GM06990 (cell line): ENCODE data around the gene RC3H2.

Experiments used
- DNase-seq: peaks from one replicate; pipeline ENCODE4 v3.0.0-alpha.2; 2011; ENCODE audit not compliant: insufficient read length; ENCODE audit errors: extremely low read depth
- H3K27me3 ChIP-seq: replicated peaks from 2 replicates; pipeline ENCODE4 v1.6.0; 2011; ENCODE audit warnings: low read length; ENCODE audit not compliant: control insufficient read depth, insufficient read depth
- H3K36me3 ChIP-seq: 2 replicates; pipeline ENCODE4 v1.5.1; 2011; ENCODE audit warnings: low read length; ENCODE audit not compliant: control insufficient read depth, insufficient read depth
- H3K4me3 ChIP-seq: replicated peaks from 2 replicates; pipeline ENCODE4 v1.5.1; 2011; ENCODE audit warnings: low read depth, mild to moderate bottlenecking, control low read depth, low read length
- TF ChIP-seq, protein P1 (sequence below): IDR thresholded peaks from 2 replicates; pipeline ENCODE4 v1.5.1; 2011; ENCODE audit warnings: low read length, control low read depth, mild to moderate bottlenecking, inconsistent platforms; ENCODE audit not compliant: insufficient read depth, poor library complexity, severe bottlenecking

Gene RC3H2

DNA sequence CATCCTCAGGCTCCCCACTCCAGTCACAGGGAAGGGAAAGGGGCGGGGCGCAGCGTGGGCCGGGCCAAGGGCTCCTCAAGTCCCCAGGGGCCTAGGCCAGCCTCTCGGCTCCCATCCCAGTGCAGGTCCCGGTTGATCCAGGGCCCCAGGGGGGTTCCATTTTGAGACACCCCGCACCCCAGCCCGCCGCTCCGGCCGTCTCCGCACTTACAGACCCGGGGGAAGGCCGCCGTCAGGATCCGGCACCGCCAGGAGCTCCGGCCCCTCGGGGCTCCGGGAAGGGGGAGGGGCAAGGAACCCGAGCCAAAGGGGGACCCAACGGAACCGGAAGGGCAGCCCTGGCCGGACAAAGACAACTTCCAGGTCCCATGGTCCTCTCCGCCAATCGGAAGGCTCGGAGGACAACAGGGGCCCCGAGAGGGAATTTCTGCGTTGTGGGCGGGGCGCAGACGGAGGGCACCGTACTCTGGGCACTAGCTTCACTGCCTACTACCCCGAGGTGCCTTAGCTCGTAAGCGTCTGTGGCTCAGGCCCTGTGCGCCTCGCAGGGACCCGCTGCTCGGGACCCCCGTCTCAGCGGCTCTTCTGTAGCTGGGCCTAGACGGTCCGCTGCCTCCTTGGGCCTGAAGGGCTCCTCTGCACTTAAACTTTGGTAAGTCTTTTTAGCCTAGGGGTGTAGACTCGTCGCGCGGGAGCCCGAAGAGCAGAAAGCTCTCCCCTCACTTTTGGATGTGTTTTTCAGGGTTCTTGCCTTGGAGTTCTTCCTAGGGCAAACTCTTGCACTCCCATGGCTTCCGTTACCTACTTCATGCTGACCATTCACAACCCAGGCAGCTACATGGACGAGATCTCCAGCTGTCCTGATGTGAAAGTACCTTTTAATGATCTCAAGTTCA is 26.3 kb upstream of the RC3H2 start, which contains the start of gene ZBTB26:
ZBTB26 (minus strand) TSS at position 287 of the 896 bp plus-strand sequence. CDS start 11,578 bp downstream, outside the sequence.
- DNase-seq: peak; percentile 89
- no peaks in the 10 kb centered on the region for H3K27me3 ChIP-seq
- H3K4me3 ChIP-seq: peak within 1 kb of the TSS; percentile 96
- TF ChIP-seq, protein P1, sequence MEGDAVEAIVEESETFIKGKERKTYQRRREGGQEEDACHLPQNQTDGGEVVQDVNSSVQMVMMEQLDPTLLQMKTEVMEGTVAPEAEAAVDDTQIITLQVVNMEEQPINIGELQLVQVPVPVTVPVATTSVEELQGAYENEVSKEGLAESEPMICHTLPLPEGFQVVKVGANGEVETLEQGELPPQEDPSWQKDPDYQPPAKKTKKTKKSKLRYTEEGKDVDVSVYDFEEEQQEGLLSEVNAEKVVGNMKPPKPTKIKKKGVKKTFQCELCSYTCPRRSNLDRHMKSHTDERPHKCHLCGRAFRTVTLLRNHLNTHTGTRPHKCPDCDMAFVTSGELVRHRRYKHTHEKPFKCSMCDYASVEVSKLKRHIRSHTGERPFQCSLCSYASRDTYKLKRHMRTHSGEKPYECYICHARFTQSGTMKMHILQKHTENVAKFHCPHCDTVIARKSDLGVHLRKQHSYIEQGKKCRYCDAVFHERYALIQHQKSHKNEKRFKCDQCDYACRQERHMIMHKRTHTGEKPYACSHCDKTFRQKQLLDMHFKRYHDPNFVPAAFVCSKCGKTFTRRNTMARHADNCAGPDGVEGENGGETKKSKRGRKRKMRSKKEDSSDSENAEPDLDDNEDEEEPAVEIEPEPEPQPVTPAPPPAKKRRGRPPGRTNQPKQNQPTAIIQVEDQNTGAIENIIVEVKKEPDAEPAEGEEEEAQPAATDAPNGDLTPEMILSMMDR: no peak
- H3K36me3 ChIP-seq: peaks cover 2% of the 10 kb centered on the region; the same call in 1 of the 2 replicates

DNA sequence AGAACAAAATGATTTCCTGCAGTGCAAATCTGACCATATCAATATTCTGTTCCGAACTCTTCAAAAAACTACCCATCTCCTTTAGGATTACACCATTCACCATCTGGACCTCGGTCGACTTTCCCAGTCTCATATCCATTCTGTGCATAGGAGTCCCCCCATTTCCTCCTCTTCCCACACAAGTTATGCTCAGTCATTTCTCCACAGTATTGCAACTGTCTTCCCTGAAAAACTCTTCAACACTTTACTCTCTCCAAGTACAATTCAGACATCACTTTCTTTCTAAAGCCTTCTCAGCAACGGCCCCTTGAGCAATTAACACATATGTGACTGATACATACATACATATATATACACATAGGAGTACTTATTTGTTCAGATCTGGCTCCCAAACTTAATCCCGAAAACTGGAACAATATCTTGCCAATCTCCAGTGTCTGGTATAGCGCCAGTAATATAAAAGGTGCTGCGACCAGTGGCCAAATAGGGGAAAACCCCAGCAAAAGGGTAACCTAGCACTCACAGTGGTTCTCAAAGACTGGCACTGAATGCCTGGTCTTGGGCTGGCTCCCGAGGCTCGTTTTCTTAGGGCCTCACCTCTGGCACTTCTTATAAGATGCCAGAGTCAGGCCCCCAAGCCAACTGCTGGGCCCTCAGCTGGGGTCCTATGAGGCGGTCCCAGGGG is 25.5 kb upstream of the RC3H2 start:
- TF ChIP-seq, protein P1: no peak
- H3K36me3 ChIP-seq: no peaks in the 10 kb centered on the region; the same call in 1 of the 2 replicates
- H3K4me3 ChIP-seq: peak overlapping the region; percentile 96
- no peaks in the 10 kb centered on the region for H3K27me3 ChIP-seq
- no peak for DNase-seq

DNA sequence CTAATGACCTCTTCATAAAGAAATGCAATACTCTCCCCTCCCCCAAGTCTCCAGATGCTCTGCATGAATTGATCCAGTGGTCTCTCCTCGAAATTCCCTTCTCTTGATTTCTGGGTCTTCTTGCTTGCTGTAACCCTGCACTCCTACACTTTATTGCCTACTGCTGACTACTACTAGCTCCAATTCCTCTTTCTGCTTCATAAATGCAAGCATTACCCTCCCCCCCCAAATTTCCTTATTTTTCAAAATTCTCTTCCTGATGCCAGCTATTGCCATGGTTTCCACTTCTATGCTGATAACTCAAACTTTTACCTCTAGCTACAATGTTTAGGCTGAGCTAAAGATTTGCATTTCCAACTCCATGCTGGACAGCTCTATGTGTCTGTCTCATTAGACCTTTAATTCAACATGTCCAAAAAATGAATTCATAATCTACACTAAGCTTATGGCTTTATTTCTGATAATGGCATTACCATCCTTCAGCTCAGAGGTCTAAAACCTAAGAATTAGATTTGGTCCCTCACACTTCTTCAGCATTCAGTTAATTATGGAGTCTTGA is 24.7 kb upstream of the RC3H2 start:
- no peak for DNase-seq
- no peaks in the 10 kb centered on the region; the same call in 1 of the 2 replicates for H3K36me3 ChIP-seq
- H3K4me3 ChIP-seq: no peak overlapping the region; the same call in 1 of the 2 replicates
- TF ChIP-seq, protein P1: no peak
- H3K27me3 ChIP-seq: no peaks in the 10 kb centered on the region

DNA sequence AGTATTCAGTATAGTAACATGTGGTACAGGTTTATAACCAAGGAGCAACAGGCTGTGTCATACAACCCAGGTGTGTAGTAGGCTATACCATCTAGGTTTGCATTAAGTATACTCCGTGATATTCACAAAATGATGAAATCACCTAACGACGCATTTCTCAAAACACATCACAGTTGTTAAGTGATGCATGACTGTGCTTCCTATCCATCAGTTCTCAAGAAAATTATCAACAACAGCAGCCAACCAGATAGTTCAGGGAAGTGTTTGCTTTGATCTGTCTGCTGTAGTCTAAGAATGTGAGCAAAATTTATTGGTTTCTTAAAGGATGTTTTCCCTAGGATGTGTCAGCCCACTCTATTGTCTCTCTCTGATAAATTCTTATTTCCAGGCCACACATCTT is 18.8 kb upstream of the RC3H2 start:
- TF ChIP-seq, protein P1: no peak
- H3K27me3 ChIP-seq: no peaks in the 10 kb centered on the region

DNA sequence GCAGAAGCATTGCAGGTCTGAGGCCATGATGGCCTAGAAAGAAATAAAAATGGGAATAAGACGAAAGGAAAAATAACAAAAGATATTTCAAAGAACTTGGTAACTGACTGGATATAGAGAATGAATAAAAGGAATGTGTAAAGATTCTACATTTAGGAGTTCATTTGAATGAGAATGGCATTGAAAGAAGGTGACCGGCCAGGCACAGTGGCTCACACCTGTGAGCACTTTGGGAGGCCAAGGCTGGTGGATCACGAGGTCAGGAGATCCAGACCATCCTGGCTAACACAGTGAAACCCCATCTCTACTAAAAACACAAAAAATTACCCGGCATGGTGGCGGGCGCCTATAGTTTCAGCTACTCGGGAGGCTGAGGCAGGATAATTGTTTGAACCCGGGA is 17.6 kb upstream of the RC3H2 start:
- Histone ChIP-seq H3K4me3 (no peak overlapping the region), H3K36me3 (peaks cover 3% of the 10 kb centered on the region), H3K27me3 (no peaks in the 10 kb centered on the region)
- TF ChIP-seq, protein P1: no peak
- no peak for DNase-seq

More for the DNA sequence above, 18.8 kb upstream of the RC3H2 start:
- no peak for DNase-seq
- no peak overlapping the region for H3K4me3 ChIP-seq
- H3K36me3 ChIP-seq: peaks cover 1% of the 10 kb centered on the region; the same call in 1 of the 2 replicates
